Body of pancreas (tissue), 4 donors: ENCODE measurements around the gene PCDH15.

ENCODE experiments used
- POLR2A ChIP-seq, 3 donors: fragments of 450-650 bp; IDR thresholded peaks; one replicate each; pipeline ENCODE4 v1.6.1; 2016; ENCODE audit warnings: antibody characterized with exemption in 3 of 3, mild to moderate bottlenecking in 2 of 3
- TF ChIP-seq, protein P1 (sequence below), 7 experiments: fragments of 450-650 bp in 4 of 7; fragments of 200-600 bp in 3 of 7; sonication (generic) in 3 of 7; IDR thresholded peaks; one replicate each; pipeline ENCODE4 v1.5.1; 2016 to 2019; ENCODE audit warnings: antibody characterized with exemption in 7 of 7

GRCh38 chr10:54708591-54708990 is 92.4 kb downstream of the PCDH15 start:
- TF ChIP-seq, protein P1, sequence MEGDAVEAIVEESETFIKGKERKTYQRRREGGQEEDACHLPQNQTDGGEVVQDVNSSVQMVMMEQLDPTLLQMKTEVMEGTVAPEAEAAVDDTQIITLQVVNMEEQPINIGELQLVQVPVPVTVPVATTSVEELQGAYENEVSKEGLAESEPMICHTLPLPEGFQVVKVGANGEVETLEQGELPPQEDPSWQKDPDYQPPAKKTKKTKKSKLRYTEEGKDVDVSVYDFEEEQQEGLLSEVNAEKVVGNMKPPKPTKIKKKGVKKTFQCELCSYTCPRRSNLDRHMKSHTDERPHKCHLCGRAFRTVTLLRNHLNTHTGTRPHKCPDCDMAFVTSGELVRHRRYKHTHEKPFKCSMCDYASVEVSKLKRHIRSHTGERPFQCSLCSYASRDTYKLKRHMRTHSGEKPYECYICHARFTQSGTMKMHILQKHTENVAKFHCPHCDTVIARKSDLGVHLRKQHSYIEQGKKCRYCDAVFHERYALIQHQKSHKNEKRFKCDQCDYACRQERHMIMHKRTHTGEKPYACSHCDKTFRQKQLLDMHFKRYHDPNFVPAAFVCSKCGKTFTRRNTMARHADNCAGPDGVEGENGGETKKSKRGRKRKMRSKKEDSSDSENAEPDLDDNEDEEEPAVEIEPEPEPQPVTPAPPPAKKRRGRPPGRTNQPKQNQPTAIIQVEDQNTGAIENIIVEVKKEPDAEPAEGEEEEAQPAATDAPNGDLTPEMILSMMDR (IDR thresholded peaks at IDR 0.05): no peak
- no peak for TF ChIP-seq POLR2A (IDR thresholded peaks at IDR 0.05)
